HTR-8/SVneo (cell line): ENCODE results near the gene DPT.
A peak's percentile ranks its signal among the peaks of the same experiment; 100 is the strongest.

Experiments used
- DNase-seq: peaks from one replicate; pipeline ENCODE4 v3.0.0; 2011; ENCODE audit warnings: low spot score, mixed read lengths; ENCODE audit not compliant: insufficient read length
- FAIRE-seq: peaks from 2 replicates; lab custom pipeline; 2011; peaks lifted over from hg19 to GRCh38; lab: Jason Lieb, UNC

Gene DPT

GRCh38 chr1:168739908-168740307 is 10.9 kb upstream of the DPT start:
- FAIRE-seq (no peak), DNase-seq (no peak)

GRCh38 chr1:168736520-168736919 is 7.5 kb upstream of the DPT start:
- DNase-seq (no peak), FAIRE-seq (no peak)

GRCh38 chr1:168735974-168736373 is 7.0 kb upstream of the DPT start:
- FAIRE-seq (no peak), DNase-seq (no peak)

- DNase-seq (no peak), FAIRE-seq (no peak)
These were observed 5.9 kb upstream of the DPT start for GRCh38 chr1:168734946-168735345.

GRCh38 chr1:168734271-168734670 is 5.3 kb upstream of the DPT start:
- no peak for FAIRE-seq
- DNase-seq: no peak

- no peak for FAIRE-seq
- DNase-seq: no peak
These were observed 4.2 kb upstream of the DPT start for GRCh38 chr1:168733241-168733640.

GRCh38 chr1:168732736-168733135 is 3.7 kb upstream of the DPT start:
- DNase-seq (no peak), FAIRE-seq (no peak)

- FAIRE-seq (no peak), DNase-seq (no peak)
These were observed 2.4 kb upstream of the DPT start for GRCh38 chr1:168731244-168731953.

GRCh38 chr1:168729405-168729802 is 398 bp upstream of the DPT start:
- no peak for DNase-seq
- FAIRE-seq: no peak

GRCh38 chr1:168726719-168727118 is 2.3 kb downstream of the DPT start:
- FAIRE-seq: no peak
- DNase-seq: no peak

GRCh38 chr1:168726281-168726680 is 2.7 kb downstream of the DPT start:
- no peak for FAIRE-seq
- DNase-seq: no peak

GRCh38 chr1:168725831-168726230 is 3.2 kb downstream of the DPT start:
- FAIRE-seq: no peak
- no peak for DNase-seq

GRCh38 chr1:168725060-168725459 is 3.9 kb downstream of the DPT start:
- no peak for FAIRE-seq
- no peak for DNase-seq

- FAIRE-seq: no peak
These were observed 6.0 kb downstream of the DPT start for GRCh38 chr1:168723000-168723399.

GRCh38 chr1:168720839-168721238 is 8.2 kb downstream of the DPT start:
- no peak for DNase-seq
- no peak for FAIRE-seq

More at GRCh38 chr1:168723000-168723399, 6.0 kb downstream of the DPT start:
- DNase-seq: no peak

- FAIRE-seq: no peak
These were observed 9.5 kb downstream of the DPT start for GRCh38 chr1:168719306-168720111.

GRCh38 chr1:168717906-168718891 is 10.8 kb downstream of the DPT start:
- FAIRE-seq (no peak), DNase-seq (no peak)

More at GRCh38 chr1:168719306-168720111, 9.5 kb downstream of the DPT start:
- DNase-seq: no peak

- FAIRE-seq (no peak), DNase-seq (no peak)
These were observed 15.0 kb downstream of the DPT start for GRCh38 chr1:168714012-168714411.

GRCh38 chr1:168709405-168710363 is 19.3 kb downstream of the DPT start:
- DNase-seq: peak; percentile 59
- peak; percentile 26 for FAIRE-seq
